LNCAP (cell line): ENCODE measurements around the gene PIP5KL1.

Experiments
- CTCF ChIP-seq: fragments of 450-650 bp; IDR thresholded peaks from 2 replicates; pipeline ENCODE4 v1.5.1; 2017; ENCODE audit warnings: mild to moderate bottlenecking

Gene PIP5KL1

GRCh38 chr9:127884427-127884911 is 46.1 kb downstream of the PIP5KL1 start:
- TF ChIP-seq CTCF, result no peak

GRCh38 chr9:127883959-127884358 is 46.6 kb downstream of the PIP5KL1 start:
- no peak for TF ChIP-seq CTCF

DNA sequence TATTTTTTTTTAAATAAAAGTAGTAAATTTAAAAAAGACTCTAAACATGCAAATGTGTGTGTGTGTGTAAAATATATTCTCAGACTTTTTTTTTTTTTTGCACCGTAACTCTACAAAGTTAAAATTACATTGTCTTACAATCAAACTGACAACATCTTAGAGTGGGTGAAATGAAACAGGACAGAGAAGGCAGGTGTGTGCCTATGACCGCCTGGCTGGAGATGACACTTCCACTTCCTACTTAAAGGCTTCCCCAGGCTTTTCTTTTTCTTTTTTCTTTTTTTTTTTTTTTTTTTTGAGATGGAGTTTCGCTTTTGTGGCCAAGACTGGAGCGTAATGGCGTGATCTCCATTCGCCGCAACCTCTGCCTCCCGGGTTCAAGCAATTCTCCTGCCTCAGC is 50.4 kb downstream of the PIP5KL1 start:
- TF ChIP-seq CTCF, result no peak

- TF ChIP-seq CTCF, result no peak
Observed at GRCh38 chr9:127878652-127879390, 51.8 kb downstream of the PIP5KL1 start.

DNA sequence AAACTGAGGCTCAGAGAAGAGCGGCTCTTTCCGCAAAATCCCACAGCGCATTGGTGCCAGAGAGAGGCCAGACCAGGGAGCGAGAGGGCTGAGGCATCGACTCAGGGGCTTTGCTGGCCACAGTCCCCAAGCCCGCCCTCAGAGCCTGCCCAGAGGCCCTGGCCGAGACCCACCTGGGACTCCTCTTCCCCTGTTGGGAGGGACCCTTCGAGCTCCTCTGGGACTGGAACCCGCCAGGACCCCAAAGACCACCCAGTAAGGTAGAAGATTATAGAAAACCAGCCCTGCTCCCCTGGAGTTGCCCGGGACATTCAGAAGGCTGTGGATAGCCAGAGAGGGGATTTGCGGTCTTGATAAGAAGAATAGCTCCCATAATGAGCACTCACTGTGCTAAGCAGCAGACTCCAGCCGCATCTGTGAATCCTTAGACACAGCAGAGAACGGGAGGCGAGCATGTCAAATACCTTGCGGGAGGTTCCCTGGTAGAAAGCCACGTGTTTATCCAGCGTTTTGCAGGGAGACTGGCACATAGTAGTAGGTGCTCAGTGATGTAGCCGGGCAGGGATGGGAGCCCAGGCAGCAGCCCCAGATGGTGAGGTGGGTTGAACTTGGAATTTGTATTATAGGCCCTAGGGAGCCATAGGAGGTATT is 52.5 kb downstream of the PIP5KL1 start:
- TF ChIP-seq CTCF, result no peak

GRCh38 chr9:127877566-127877998 is 53.0 kb downstream of the PIP5KL1 start, which contains the start of gene AK1:
Gene AK1, minus strand, starts transcription at chr9:127877675. Its CDS starts 3,058 bp downstream, at chr9:127874617.
- no peak for TF ChIP-seq CTCF

GRCh38 chr9:127876764-127877562 is 53.6 kb downstream of the PIP5KL1 start:
- no peak for TF ChIP-seq CTCF
